Fibroblast of peridontal ligament (primary cell): ENCODE results near the gene SREBF1.
"Not testable (repeated sequence)": the region's sequence is repeated elsewhere in the genome, so short reads cannot be mapped to it uniquely, and the experiment has no call there.

Experiments
- DNase-seq: peaks from one replicate; pipeline ENCODE4 v3.0.0-alpha.2; 2010; ENCODE audit errors: extremely low read depth

Gene SREBF1

DNA sequence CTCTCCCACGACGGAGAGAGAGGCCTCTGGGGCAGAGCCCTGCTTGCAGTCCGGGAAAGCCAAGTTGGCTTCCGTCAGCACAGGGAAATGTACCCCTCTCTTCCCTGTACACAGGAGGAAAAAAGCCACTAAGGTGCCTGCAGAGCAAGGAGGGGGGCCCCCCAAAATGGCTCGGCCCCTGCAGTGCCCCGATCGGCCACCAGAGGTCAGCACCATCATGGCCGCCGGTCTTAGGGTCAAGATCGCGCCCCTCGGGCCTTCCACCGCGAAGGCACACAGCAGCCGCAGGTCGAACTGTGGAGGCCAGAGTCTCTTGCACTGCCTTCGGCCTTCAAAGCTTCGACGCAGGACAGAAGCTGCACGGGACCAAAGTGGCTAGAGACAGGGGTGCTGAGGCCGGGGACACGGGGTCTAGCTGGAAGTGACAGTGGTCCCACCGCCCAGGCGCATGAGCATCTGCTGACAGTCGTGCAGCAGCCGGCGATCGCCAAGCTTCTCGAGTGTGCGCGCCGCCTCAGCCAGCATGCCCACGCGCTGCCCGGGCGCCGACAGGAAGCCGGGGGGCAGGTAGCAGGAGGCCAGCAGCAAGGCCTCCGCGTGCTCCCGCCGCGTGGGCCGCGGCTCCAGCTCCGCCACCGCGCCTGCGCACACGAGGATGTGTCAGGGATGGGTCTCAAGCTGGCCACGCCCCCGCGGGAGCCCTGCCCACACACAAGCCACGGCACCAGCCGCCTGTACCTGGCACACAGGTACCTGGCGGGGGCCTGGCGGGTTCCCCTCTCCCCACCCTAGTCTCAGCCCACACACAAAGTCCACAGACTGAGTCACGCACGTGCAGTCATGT, 24.4 kb downstream of the SREBF1 start:
- peak; percentile 63 for DNase-seq

DNA sequence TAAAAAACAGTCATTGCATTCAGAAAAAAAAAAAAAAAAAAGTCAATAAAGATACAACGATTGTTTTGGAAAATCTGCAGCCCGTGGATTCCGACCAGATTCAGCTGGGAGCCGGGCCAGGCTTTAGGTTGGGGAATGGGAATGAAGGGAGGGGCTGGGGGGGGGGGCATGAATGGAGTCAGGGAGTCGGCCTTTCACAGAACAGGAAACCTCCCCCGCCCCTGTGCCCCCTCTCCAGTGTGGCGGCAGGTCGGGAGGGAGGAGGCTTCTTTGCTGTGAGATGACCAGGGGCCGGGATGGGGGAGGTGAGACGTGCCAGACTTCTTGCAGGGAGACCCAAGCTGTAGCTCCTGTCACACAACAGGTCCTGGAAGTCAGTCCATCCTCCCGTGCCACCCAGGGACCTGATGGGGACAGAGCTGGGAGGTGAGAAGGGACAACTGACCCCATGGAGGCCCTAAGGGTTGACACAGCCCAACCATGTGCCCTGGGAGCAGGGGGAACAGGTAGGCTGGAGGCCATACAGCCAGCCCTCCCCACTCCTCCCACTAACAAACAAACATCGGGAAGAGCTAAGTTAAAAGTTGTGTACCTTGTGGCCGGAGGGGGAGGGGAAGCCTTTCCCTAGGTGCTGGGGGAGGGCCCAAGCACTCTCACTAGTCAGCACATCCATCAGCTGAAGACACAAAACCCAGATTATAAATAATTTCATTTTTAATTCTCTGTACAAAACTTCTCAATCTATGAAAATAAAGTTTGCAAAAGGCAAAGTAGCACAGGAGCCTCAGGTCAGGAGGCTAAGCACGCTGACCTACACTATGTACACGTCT, 25.2 kb downstream of the SREBF1 start:
- no peak for DNase-seq

DNA sequence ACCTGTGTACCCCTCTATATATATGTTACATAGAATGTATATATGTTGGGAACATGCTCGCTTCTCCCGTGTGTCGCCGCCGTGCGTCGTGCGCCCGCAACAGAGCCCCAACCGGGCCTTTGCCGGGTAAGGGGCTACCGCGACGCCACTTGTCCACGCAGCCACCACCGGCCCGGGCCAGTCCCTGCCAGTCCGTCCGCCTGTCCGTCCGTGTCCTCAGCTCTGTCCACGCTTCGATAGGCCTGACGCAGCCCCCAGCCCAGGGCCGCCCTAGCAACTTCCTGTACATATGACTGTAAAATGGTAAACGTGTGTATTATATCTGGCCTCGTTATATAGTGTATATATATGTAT, 25.9 kb downstream of the SREBF1 start:
- no peak for DNase-seq

DNA sequence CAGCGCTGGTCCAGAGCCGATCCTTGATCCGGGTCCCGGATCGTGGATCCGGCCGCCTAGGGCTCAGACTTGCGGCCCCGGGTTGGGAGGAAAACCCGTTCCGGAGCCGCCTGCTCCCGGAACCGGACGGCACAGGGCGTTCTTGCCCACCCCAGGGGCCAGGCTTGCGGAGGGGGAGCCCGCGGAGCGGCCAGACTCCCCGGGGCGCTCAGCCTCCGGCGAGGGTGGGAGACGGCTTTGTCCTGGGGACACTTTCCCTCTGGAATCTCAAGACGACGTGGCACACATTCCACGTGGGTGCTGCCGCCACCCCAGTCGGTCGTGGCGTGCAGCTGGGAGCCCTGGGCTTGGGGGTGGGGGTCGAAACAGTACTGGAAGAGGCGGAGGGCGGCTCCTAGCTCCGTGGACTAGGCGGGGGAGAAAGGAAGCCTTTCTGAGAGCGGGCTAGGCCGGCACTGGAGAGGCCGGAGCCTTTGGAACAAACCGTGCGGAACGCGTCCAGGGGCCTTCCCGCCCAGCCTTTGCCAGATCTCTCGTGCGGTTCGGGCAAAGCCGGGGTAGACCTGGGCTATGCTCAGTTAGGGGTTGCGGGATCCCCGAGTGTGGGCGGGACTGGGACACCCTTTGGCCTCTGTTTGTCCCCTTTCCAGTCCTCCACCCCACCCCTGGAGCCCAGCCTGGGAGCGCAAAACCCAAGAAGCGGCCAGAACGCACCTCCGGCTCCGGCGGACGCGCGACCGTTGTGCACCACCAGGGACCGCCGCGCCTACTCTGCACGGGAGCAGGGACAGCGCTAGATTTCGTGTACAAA, 26.5 kb downstream of the SREBF1 start:
- peak; percentile 53 for DNase-seq

DNA sequence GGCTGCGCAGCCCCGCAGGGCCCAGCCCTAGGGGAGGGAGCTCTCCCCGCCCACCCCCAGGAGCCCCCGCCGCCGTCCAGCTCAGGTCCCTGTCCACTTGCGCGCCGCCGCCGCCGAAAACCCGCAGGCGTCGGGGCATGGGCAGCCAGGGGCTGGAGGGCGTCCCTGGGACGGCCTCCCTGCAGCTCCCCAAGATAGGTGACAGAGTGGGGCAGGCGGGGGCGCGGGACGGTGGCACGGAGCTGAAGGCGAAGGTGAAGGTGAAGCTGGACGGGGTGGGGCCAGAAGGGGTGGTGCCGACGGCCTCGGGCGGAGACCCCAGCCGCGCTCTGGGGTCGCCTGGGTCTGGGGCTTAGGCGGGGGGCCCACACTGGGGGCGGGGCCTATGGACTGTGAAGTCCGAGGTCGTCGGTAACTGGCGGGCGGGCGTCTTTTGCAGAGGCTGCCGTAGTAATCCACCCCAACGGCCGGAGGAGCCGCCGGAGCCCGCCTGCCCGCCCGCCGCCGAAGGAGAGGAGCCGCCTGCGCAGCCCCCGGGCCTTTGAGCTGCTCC, 27.2 kb downstream of the SREBF1 start:
- no peak for DNase-seq

DNA sequence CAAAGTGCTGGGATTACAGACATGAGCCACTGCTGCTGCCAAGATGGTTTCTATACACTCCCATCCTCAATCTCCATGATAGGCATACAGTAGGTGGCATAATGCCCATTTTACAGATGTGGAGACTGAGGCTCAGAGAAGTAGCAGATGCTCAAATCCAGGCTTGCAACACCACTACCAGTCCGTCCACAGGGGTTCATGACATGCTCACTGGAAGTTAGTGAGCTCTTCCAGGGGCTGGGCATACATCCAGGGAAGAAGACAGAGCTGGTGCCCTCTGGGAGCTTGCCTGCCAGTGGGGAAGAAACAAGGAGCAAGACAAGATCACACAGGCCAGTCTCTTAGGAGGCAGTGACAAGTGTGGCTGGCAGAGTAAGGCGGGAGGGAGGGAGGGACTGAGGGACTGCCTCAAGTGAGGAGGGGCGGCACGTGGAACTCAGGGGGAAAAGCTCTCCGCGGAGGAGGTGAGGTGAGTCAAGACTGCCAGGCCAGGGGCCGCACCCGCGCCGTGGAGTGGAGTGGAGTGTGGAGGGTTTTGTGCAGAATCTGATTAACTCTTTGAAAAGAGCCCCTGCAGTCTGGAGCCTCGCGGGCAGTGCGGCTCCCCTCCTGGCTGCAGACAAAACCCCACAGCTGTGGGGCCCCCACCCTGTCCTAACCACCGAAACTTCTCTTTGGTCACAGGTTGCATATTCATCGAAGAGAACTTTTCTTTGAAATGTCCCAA, 27.9 kb downstream of the SREBF1 start:
- DNase-seq = peak; percentile 48

DNA sequence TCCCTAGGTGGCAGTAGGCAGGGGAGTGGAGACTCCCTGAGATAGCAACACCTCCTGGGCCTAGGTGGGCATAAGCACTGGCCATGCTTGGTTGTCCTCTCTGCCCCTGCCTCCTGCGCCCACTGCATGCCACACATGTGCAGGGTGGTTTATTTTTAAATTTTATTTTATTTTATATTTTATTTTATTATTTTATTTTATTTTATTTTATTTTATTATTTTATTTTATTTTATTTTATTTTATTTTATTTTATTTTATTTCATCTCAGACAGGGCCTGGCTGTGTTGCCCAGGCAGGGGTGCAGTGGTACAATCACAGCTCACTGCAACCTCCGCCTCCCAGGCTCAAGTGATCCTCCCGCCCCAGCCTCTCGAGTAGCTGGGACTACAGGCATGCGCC, 28.6 kb downstream of the SREBF1 start:
- not testable (repeated sequence) for DNase-seq

DNA sequence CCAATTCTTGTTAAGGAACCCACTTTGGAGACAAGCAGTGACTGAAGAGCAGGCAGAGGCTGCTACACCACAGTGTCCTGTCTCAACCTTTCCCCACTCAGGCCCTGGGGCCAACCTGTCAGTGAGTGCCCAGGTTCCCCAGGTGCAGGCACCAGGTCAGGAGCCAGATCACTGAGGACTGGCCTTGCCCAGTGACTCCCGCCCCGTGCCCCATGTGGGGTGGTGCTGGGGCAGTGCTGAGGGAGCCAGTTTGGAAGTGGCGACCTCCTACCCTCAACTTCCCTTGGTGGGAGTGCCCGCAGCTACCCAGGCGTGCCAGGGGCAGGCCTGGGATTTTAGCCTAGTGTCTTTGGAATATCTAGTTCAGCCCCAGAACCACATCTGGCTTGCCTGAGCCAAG, 29.3 kb downstream of the SREBF1 start:
- DNase-seq = no peak

DNA sequence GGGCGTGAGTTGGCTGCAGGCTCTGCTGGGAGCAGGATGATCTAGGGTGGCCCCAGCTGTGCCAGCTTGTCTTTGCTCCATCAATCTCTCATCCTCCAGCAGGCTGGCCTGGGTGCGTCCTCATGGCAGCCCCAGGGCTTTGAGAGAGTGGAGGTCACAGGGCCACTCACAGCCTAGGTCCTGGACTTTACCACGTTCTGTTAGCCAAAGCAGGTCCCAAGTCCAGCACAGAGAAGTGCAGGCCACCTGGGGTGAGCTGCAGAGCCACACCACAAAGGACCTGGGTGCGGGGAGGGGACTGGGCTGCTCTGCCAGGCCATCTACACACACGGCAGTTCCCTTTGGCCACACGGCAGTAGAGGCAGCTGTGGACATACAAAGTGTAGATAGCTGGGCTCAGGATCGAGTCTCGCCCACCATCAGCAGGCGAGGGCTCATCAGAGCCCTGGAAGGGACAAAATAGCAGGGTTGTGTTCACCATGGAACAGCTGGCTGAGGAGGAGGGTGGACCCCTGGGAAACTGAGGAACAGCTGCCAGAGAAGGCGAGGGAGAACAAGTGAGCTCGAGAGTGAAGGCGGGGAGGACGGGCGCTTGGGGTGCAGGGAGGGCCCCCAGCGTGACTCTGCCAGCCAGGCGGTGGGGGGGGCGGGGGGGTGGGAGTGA, 30.0 kb downstream of the SREBF1 start:
- no peak for DNase-seq

DNA sequence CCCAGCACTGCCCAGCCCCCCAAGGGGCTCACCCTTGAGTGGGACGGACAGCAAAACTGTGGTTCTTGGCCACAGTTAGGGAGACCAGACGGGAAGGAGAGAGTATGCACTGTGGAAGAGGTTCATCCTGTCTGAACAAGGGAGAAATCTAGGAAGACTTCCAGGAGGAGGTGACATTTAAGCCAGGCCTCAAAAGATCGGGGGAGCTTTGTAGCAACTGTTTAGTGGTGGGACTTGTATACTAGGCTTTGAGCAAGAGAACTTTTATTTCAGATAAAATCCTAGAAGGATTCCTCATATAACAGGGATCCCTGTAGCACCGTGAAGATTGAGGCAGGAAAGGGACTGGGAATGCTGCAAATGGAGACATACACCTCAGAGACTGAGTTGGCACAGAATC, 30.8 kb downstream of the SREBF1 start:
- DNase-seq = no peak

DNA sequence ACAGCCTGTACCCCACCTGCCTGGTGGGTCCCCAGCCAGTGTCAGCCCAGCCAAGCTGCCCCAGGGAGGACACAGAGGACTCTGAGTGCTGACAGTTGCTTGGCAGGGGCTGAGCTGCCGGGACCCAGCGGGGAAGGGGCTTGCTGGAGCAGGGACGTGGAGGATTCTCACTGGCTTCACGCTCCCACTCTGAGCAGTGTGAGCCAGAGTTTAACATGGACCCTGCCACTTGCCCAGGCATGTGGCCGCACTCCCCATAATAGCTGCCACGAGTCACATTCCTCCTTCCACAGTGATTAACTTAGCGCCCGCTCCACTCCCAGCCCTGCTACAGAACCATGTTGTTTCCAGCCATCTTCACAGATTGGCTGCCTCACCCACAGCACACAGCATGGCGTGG, 31.2 kb downstream of the SREBF1 start:
- DNase-seq = no peak

DNA sequence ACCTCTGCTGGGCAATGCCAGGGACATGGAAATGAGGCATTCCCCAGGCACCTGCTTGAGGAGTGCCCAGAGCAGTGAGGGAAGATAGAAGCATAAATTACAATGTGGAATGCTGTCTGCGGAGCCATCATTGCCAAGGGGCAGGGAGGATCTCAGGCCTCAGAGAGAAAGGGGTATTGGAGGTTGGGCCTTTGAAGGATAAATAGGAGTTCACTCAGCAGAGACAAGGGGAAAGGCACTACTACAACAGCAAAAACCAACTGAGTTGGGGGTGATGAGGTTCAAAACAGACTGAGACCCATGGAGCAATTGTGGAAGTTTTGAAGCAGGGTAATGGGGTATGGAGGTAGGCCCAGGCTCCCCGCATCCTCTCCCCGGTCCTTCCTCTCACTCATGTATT, 32.8 kb downstream of the SREBF1 start:
- DNase-seq = no peak

DNA sequence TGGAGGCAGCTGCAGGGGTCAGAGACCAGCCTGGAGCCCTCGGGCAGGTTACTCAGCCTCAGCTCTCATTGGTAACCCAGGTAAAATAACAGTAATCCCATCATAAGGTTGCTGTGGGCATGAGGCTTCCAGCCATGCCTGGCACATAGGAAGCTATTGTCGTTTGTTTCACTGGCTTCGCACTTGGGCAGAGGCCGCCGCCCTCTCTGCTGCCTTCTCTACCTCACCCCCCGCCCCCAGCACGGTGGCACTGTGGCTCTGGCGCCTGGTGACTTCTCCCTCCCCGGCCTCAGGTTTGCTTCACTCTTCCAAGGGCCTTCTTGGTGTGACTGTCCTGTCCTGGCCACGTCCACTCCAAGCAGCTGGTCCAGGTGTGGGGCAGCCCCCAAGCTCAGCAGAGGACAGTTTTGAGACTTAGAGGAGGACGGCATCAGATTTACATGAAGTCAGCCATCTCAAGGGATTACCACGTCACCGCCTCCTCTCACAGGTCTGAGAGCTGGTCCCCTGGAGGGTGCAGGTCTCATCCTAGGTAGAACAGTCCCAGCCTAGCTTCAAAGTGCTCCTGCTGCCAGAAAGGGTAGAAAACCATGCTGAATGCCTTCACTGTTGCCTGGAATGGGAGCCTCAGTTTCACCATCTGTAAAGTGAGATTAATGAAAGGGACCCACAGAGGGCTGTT, 34.8 kb downstream of the SREBF1 start:
- DNase-seq = no peak

DNA sequence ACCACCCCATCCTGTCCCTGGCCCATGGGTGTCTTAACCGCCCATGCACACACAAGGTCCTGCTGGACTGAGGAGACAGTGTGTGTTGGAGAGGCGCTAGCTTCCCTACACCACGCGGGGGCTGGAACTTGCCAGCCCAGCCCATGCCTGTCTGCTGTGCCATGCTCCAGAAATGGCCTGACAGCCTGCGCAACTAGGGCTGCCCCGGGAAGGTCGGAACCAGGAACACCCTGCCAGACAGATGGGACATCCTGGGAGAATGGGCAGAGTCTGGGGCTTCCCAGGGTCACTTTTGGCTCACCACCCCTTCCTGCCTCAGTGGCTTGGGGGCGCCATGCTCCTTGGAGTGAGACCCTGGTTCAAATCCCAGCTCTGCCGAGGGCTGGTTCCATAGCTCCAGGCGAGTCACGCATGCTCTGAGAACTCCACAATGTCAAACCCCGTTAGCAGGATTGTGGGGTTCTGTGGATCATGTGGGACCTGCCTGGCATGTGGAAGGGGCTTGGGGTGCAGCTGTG, 36.2 kb downstream of the SREBF1 start:
- DNase-seq = no peak

DNA sequence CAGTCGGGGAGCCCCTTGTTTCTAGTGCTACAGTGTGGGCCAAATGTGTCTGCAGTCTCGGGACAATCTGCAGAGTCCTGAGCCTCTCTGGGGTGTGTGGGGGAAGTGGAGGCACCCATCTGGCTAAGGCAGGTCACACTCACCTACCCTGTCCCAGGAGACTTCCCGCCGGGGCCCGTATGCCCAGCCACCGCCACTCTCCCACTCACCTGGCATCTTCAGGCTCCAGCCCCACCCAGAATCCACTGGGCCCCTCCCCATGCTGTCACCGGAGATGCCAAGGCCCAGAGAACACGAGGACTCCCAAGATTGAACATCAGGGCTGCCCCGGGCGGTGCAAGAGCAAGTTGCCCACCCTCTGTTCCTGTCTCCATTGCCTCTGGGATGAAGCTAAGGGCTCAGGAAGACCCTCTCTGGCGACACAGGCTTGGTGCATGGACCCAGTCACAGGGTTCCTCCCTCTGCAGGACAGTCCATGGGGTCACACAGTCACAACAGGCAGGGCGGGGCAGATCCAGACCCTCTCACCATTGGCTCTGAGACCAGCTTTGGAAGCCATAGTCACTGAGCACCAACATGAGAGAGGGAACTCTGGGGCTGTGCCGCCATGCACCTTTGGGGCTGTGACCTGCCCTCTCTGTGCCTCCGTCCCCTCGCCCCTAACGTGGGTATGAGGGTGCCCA, 38.1 kb downstream of the SREBF1 start:
- no peak for DNase-seq

DNA sequence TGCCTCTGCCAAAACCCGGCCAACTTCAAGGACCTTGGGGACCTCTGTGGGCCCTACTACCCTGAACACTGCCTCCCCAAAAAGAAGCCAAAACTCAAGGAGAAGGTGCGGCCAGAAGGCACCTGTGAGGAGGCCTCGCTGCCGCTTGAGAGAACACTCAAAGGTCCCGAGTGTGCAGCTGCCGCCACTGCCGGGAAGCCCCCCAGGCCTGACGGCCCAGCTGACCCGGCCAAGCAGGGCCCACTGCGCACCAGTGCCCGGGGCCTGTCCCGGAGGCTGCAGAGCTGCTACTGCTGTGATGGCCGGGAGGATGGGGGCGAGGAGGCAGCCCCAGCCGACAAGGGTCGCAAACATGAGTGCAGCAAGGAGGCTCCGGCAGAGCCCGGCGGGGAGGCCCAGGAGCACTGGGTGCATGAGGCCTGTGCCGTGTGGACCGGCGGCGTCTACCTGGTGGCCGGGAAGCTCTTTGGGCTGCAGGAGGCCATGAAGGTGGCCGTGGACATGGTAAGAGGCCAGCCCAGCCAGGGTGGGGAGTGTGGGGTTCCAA, 38.7 kb downstream of the SREBF1 start:
- no peak for DNase-seq

DNA sequence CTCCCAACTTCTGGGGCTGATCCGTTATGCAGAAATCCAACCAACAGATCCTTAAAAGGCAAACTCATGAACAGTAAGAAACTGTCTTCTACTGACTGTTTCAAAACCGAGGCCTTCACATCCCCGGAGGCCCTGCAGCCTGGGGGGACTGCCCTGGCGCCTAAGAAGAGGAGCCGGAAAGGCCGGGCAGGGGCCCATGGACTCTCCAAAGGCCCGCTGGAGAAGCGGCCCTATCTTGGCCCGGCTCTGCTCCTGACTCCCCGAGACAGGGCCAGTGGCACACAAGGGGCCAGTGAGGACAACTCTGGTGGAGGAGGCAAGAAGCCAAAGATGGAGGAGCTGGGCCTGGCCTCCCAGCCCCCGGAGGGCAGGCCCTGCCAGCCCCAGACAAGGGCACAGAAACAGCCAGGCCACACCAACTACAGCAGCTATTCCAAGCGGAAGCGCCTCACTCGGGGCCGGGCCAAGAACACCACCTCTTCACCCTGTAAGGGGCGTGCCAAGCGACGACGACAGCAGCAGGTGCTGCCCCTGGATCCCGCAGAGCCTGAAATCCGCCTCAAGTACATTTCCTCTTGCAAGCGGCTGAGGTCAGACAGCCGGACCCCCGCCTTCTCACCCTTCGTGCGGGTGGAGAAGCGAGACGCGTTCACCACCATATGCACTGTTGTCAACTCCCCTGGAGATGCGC, 39.5 kb downstream of the SREBF1 start:
- no peak for DNase-seq

DNA sequence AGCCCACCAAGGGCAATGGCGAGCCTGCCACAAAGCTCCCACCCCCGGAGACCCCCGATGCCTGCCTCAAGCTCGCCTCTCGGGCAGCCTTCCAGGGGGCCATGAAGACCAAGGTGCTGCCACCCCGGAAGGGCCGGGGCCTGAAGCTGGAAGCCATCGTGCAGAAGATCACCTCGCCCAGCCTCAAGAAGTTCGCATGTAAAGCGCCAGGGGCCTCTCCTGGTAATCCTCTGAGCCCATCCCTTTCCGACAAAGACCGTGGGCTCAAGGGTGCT, 40.1 kb downstream of the SREBF1 start:
- DNase-seq = no peak
